ENCODE measurements around the gene TMOD1. TPM values are rescaled to one million over a fixed set of nuclear protein-coding genes. Genes with fewer than 3 reads are reported as not detected.

TMOD1 gene
- total RNA-seq, 3 donors from 2014 or later: 10.4 to 15.4 (median 13.9) TPM

DNA sequence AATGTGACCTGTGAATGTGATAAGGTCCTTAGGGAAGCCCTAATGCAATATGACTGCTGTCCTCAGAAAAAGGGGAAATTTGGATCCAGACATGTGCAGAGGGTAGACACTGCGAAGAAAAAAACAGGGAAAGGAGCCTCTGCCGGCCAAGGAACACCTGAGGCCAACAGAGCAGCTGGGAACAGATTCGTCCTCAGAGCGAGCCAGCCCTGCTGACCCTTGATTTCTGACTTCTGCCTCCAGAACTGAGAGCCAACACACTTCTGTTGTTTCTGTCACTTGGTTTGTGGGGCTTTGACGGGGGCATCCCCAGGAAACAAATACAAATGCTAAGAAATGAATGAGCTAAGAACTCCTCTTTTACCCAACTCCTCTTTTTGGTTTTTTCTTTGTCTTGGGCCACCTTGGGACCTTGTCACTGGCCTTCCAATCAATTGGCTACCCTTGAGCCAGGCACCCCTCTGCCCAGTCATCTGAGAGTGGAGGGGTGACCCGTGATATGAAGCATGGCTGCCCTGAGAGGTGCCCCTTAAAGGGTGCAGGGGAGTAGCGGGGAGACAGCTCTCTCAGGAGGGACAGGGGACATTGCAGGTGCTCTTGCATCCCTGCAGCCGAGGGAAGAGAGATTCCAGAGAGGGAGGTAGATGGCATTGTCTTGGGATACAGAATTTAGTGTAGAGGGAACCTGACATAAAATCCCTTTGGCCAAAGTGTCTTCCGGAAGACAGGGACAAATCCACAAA, 16.9 kb downstream of the TMOD1 start:
- intact Hi-C loops (cut with DNase I; ENCODE audit: low total_unique reads): no loop called here
- Histone ChIP-seq H3K36me3 (no peaks in the 10 kb centered on the region), H3K9me3 (no peaks in the 10 kb centered on the region), H3K27me3 (no peaks in the 10 kb centered on the region), H3K27ac (peak overlapping the region in 1 of 2 donors; percentile 52), H3K4me3 (no peak overlapping the region), H3K4me1 (no peaks in the 10 kb centered on the region)
- TF ChIP-seq POLR2A (IDR thresholded peaks at IDR 0.05) (no peak), CTCF (IDR thresholded peaks at IDR 0.05) (no peak)
- no peak for DNase-seq (ENCODE audit: low spot score in 2 of 2)

- intact Hi-C loops (cut with DNase I; ENCODE audit: low total_unique reads): no loop called here
- TF ChIP-seq POLR2A (IDR thresholded peaks at IDR 0.05) (no peak), POLR2AphosphoS5 (IDR thresholded peaks at IDR 0.05) (peak in 1 of 3 donors; percentile 47)
- no peaks in the 10 kb centered on the region for H3K27me3 ChIP-seq
- peak overlapping the region; percentile 29 to 52 for H3K27ac ChIP-seq
- no peaks in the 10 kb centered on the region for H3K9me3 ChIP-seq
- DNase-seq (ENCODE audit: low spot score in 2 of 2): no peak
- no peak overlapping the region for H3K4me3 ChIP-seq
- no peaks in the 10 kb centered on the region for H3K4me1 ChIP-seq
- no peaks in the 10 kb centered on the region for H3K36me3 ChIP-seq
These were observed 17.4 kb downstream of the TMOD1 start for GRCh38 chr9:97518909-97519307.

- TF ChIP-seq CTCF (IDR thresholded peaks at IDR 0.05): no peak
- no peak for TF ChIP-seq POLR2AphosphoS5 (IDR thresholded peaks at IDR 0.05)
- TF ChIP-seq POLR2A (IDR thresholded peaks at IDR 0.05): no peak
- Histone ChIP-seq H3K4me1 (no peaks in the 10 kb centered on the region), H3K9me3 (no peaks in the 10 kb centered on the region), H3K36me3 (no peaks in the 10 kb centered on the region), H3K4me3 (no peak overlapping the region), H3K27me3 (no peaks in the 10 kb centered on the region), H3K27ac (peak overlapping the region in 1 of 2 donors; percentile 29)
- no peak for DNase-seq (ENCODE audit: low spot score in 2 of 2)
- intact Hi-C loops (cut with DNase I; ENCODE audit: low total_unique reads): no loop called here
These were observed 18.0 kb downstream of the TMOD1 start for GRCh38 chr9:97519441-97519970.

GRCh38 chr9:97521576-97522333, 20.3 kb downstream of the TMOD1 start:
- no peaks in the 10 kb centered on the region for H3K27me3 ChIP-seq
- H3K27ac ChIP-seq: no peak overlapping the region
- no peak for TF ChIP-seq POLR2A (IDR thresholded peaks at IDR 0.05)
- TF ChIP-seq CTCF (IDR thresholded peaks at IDR 0.05): no peak
- TF ChIP-seq POLR2AphosphoS5 (IDR thresholded peaks at IDR 0.05): no peak
- H3K9me3 ChIP-seq: no peaks in the 10 kb centered on the region
- no peaks in the 10 kb centered on the region for H3K4me1 ChIP-seq
- no peak for DNase-seq (ENCODE audit: low spot score in 2 of 2)
- intact Hi-C loops (cut with DNase I; ENCODE audit: low total_unique reads): no loop called here
- no peak overlapping the region for H3K4me3 ChIP-seq
- H3K36me3 ChIP-seq: no peaks in the 10 kb centered on the region

DNA sequence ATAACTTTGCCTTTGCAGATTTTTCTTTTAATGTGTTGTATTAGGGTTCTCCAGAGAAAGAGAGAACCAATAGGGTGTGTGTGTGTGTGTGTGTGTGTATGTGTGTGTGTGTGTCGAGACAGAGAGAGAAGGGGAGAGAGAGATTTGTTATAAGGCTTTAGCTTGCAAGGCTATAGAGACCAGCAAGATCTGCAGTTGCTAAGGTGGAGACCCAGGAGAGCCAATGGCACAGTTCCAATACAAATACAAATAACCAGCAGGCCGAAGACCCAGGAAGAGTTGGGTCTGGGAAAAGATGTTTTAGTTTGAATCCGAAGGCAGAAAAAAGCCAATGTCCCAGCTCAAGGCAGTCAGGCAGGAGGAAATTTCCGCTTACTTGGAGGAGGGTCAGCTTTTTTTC, 23.0 kb downstream of the TMOD1 start:
- no peak overlapping the region for H3K4me3 ChIP-seq
- no peak for DNase-seq (ENCODE audit: low spot score in 2 of 2)
- H3K4me1 ChIP-seq: peaks cover 0 to 6% of the 10 kb centered on the region in 2 donors
- intact Hi-C loops (cut with DNase I; ENCODE audit: low total_unique reads): no loop called here
- no peaks in the 10 kb centered on the region for H3K9me3 ChIP-seq
- H3K27me3 ChIP-seq: no peaks in the 10 kb centered on the region
- H3K27ac ChIP-seq: no peak overlapping the region
- no peaks in the 10 kb centered on the region for H3K36me3 ChIP-seq
- TF ChIP-seq POLR2AphosphoS5 (IDR thresholded peaks at IDR 0.05) (no peak), CTCF (IDR thresholded peaks at IDR 0.05) (no peak), POLR2A (IDR thresholded peaks at IDR 0.05) (no peak)

All from breast epithelium (tissue), 4 donors.